Skin of body (tissue), 1 donor: ENCODE measurements around the gene SMYD5. TPM values are rescaled to one million over a fixed set of nuclear protein-coding genes. Genes with fewer than 3 reads are reported as not detected.

ENCODE experiments used
- total RNA-seq: library from RNA; depleted of rRNA; stranded (reverse); fragments of >200 nt; gene quantifications from one replicate; pipeline ENCODE4 v1.2.3, GENCODE V29; 2014

Gene SMYD5
- total RNA-seq, 1 donor from 2014 or later = 15.3 TPM

Other genes starting within 250 kb of the SMYD5 start
- gene SFXN5, start 142.5 kb upstream of the SMYD5 start, total RNA-seq = 5.1 TPM
- gene RAB11FIP5, start 101.3 kb upstream of the SMYD5 start, total RNA-seq = 9.9 TPM
- not detected for gene NOTO, start 11.7 kb upstream of the SMYD5 start, total RNA-seq
- 9.0 TPM for gene PRADC1, start 19.0 kb downstream of the SMYD5 start, total RNA-seq
- 124 TPM for gene CCT7, start 20.1 kb downstream of the SMYD5 start, total RNA-seq
- 0.79 TPM for gene FBXO41, start 70.2 kb downstream of the SMYD5 start, total RNA-seq
- 0.10 TPM for gene EGR4, start 79.3 kb downstream of the SMYD5 start, total RNA-seq
- 30.8 TPM for gene ALMS1, start 171.6 kb downstream of the SMYD5 start, total RNA-seq